ENCODE results near the gene APOC3.

APOC3 gene

GRCh38 chr11:116788534-116788933 is 41.2 kb upstream of the APOC3 start:
- TF ChIP-seq CTCF (IDR thresholded peaks at IDR 0.05; ENCODE audit: insufficient read depth, low read depth, low read length, missing control alignments): no peak
- no peak for DNase-seq (ENCODE audit: low read depth)
- peak overlapping the region; percentile 89 for H3K4me3 ChIP-seq (ENCODE audit: low read length)

DNA sequence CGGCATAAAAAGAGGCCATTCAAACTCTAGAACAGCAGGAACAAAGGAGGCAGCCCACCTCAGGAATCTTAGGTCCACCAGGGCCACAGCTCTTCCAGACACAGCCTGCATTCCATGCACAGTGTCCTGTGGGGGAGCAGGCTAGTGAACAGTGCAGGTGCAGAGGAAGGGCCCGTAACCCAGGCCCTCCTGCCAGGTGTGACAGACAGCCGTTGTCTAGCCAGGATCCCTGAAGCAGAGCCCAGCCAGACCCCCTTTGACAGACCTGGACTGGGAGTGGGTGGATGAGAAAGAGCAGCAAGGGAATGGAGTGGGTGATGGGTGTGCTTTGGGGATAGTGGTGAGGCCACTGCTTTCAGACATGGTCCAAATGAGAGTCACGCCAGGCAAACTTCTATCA is 40.7 kb upstream of the APOC3 start:
- no peak overlapping the region for H3K4me3 ChIP-seq (ENCODE audit: low read length)

GRCh38 chr11:116790167-116791001 is 39.3 kb upstream of the APOC3 start:
- no peak for TF ChIP-seq CTCF (IDR thresholded peaks at IDR 0.05; ENCODE audit: insufficient read depth, low read depth, low read length, missing control alignments)
- no peak for DNase-seq (ENCODE audit: low read depth)
- no peak overlapping the region for H3K4me3 ChIP-seq (ENCODE audit: low read length)

More for the DNA sequence above, 40.7 kb upstream of the APOC3 start:
- no peak for DNase-seq (ENCODE audit: low read depth)
- TF ChIP-seq CTCF (IDR thresholded peaks at IDR 0.05; ENCODE audit: insufficient read depth, low read depth, low read length, missing control alignments): no peak

DNA sequence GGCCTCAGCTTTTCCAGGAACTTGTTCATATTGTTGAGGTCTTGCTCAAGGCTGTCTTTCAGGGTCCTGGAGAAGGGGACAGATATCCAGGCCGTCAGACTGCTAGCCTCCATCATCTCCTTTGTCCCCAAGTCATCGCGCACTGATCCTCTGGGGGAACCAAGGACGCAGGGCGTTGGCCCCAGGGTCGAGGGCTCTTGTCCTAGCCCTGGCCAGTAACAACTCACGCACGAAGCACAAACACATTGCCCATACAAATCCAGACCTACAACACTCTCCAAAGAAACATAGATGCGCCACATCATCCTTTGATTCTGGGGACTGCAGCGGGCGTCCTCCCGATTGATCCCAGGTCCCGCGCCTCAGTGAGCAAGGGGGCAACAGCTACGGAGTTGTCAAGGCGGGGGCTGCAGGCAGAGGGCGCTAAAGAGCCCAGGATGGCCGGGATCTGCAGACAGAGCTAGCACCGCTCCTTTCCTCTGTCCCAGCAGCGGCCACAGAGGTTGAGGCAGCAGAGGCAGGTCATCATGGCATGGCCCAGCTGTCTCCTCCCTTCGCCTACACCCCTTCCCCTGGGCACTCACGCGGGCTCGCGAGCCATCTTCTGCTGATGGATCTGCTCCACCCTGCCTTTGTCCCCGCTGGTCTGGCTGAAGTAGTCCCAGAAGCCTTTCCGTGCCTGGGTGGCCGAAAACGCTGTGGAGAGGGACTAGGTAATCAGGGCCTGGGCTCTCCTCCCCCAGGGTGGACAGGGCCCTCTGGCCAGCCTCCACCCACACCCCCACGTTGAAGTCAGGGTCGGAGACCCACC is 38.5 kb upstream of the APOC3 start:
- H3K4me3 ChIP-seq (ENCODE audit: low read length): no peak overlapping the region
- peak; percentile 61 for DNase-seq (ENCODE audit: low read depth)
- TF ChIP-seq CTCF (IDR thresholded peaks at IDR 0.05; ENCODE audit: insufficient read depth, low read depth, low read length, missing control alignments): peak; percentile 83

GRCh38 chr11:116791813-116792143 is 37.9 kb upstream of the APOC3 start, which contains the start of gene APOA5:
Gene APOA5, minus strand, starts transcription at chr11:116791879. Its CDS starts 19 bp downstream, at chr11:116791860.
- no peak for TF ChIP-seq CTCF (IDR thresholded peaks at IDR 0.05; ENCODE audit: insufficient read depth, low read depth, low read length, missing control alignments)
- DNase-seq (ENCODE audit: low read depth): no peak
- no peak within 1 kb of the TSS for H3K4me3 ChIP-seq (ENCODE audit: low read length)

- no peak for DNase-seq (ENCODE audit: low read depth)
- H3K4me3 ChIP-seq (ENCODE audit: low read length): no peak overlapping the region
- TF ChIP-seq CTCF (IDR thresholded peaks at IDR 0.05; ENCODE audit: insufficient read depth, low read depth, low read length, missing control alignments): no peak
Observed at GRCh38 chr11:116792144-116792868, 37.4 kb upstream of the APOC3 start.

Measured in epithelial cell of esophagus (primary cell).